IMR-90 (cell line): ENCODE results near the gene SH3BP4. TPM values are rescaled to one million over a fixed set of nuclear protein-coding genes. Genes with fewer than 3 reads are reported as not detected.

Experiments
- ATAC-seq: fragments of 200-7000 bp; cut with Tn5 transposase; 2 replicates; pipeline ENCODE4 v1.9.1; 2020; ENCODE audit warnings: low read depth, mild to moderate bottlenecking, moderate library complexity
- BruUV-seq: library from RNA; stranded (reverse); fragments of 400-500 nt; replicated peaks from 2 replicates; lab custom pipeline; 2021; lab: Mats Ljungman, UMichigan
- CTCF ChIA-PET: fragments of 300-600 bp; formaldehyde crosslinking; extraction: SDS; loops from one replicate; lab custom pipeline; 2021; ENCODE audit warnings: antibody characterized with exemption; lab: Yijun Ruan, JAX
- POLR2A ChIA-PET: fragments of 300-600 bp; sonication (Branson Sonifier 250); formaldehyde crosslinking; loops from one replicate; lab custom pipeline; 2022; ENCODE audit warnings: antibody characterized with exemption; ENCODE audit not compliant: unreplicated experiment; lab: Charles Lee
- DNase-seq: peaks from one replicate; pipeline ENCODE4 v3.0.0; 2013
- H2AFZ ChIP-seq: replicated peaks from 2 replicates; pipeline ENCODE3; 2013; ENCODE audit warnings: low read length, mild to moderate bottlenecking; ENCODE audit not compliant: poor library complexity
- H2AK5ac ChIP-seq: 2 replicates; pipeline ENCODE4 v1.6.1; 2013; ENCODE audit warnings: low read depth, low read length, inconsistent platforms
- H2AK9ac ChIP-seq: replicated peaks from 2 replicates; pipeline ENCODE3; 2013; ENCODE audit warnings: mild to moderate bottlenecking, low read depth, low read length, moderate library complexity; ENCODE audit not compliant: poor library complexity
- H2BK120ac ChIP-seq: 2 replicates; pipeline ENCODE4 v1.6.1; 2013; ENCODE audit warnings: low read depth, low read length, inconsistent platforms
- H2BK15ac ChIP-seq: 3 replicates; pipeline ENCODE4 v1.6.1; 2013; ENCODE audit warnings: low read depth, low read length, inconsistent platforms
- H2BK20ac ChIP-seq: 2 replicates; pipeline ENCODE4 v1.6.1; 2013; ENCODE audit warnings: low read depth, mild to moderate bottlenecking, inconsistent platforms, low read length, moderate library complexity
- H2BK5ac ChIP-seq: 2 replicates; pipeline ENCODE4 v1.6.1; 2013; ENCODE audit warnings: mild to moderate bottlenecking, low read depth, low read length, inconsistent platforms; ENCODE audit not compliant: poor library complexity, severe bottlenecking
- H3K14ac ChIP-seq: replicated peaks from 2 replicates; pipeline ENCODE4 v1.6.1; 2013; ENCODE audit warnings: low read depth, low read length, inconsistent platforms
- H3K18ac ChIP-seq: 2 replicates; pipeline ENCODE4 v1.6.1; 2013; ENCODE audit warnings: low read depth, low read length, control low read depth
- H3K23ac ChIP-seq: 2 replicates; pipeline ENCODE4 v1.6.1; 2013; ENCODE audit warnings: low read depth, low read length, inconsistent platforms
- H3K27ac ChIP-seq: 2 replicates; pipeline ENCODE4 v1.5.1; 2013; ENCODE audit warnings: mild to moderate bottlenecking, control low read depth, low read length; ENCODE audit not compliant: insufficient read depth
- H3K27me3 ChIP-seq: 2 replicates; pipeline ENCODE4 v1.6.1; 2013; ENCODE audit warnings: low read length; ENCODE audit not compliant: control insufficient read depth, insufficient read depth
- H3K36me3 ChIP-seq: 2 replicates; pipeline ENCODE4 v1.6.1; 2013; ENCODE audit warnings: low read length, mixed read lengths; ENCODE audit not compliant: control insufficient read depth, insufficient read depth
- H3K4ac ChIP-seq: 2 replicates; pipeline ENCODE4 v1.6.1; 2013; ENCODE audit warnings: low read depth, low read length, inconsistent platforms
- H3K4me1 ChIP-seq: 2 replicates; pipeline ENCODE4 v1.6.1; 2013; ENCODE audit warnings: low read length, mixed read lengths; ENCODE audit not compliant: control insufficient read depth, insufficient read depth
- H3K4me2 ChIP-seq: 2 replicates; pipeline ENCODE4 v1.6.1; 2013; ENCODE audit warnings: low read depth, mild to moderate bottlenecking, control low read depth, low read length, moderate library complexity
- H3K4me3 ChIP-seq: 2 replicates; pipeline ENCODE4 v1.5.1; 2013; ENCODE audit warnings: low read depth, mild to moderate bottlenecking, control low read depth, low read length, moderate library complexity; ENCODE audit not compliant: insufficient read depth
- H3K56ac ChIP-seq: 2 replicates; pipeline ENCODE4 v1.6.1; 2013; ENCODE audit warnings: low read length, inconsistent platforms; ENCODE audit not compliant: insufficient read depth; ENCODE audit errors: extremely low read depth
- H3K79me1 ChIP-seq, 2 experiments: 2 replicates each; pipeline ENCODE4 v1.6.1; 2013; ENCODE audit warnings: low read length in 2 of 2, inconsistent platforms in 1 of 2, low read depth in 1 of 2
- H3K9ac ChIP-seq: 2 replicates; pipeline ENCODE4 v1.6.1; 2013; ENCODE audit warnings: low read depth, low read length, control low read depth
- H3K9me1 ChIP-seq: 2 replicates; pipeline ENCODE4 v1.6.1; 2013; ENCODE audit warnings: low read length, inconsistent platforms; ENCODE audit not compliant: insufficient read depth
- H3K9me3 ChIP-seq: 2 replicates; pipeline ENCODE4 v1.6.1; 2013; ENCODE audit warnings: low read length; ENCODE audit not compliant: control insufficient read depth, insufficient read depth
- H4K20me1 ChIP-seq: 2 replicates; pipeline ENCODE4 v1.6.1; 2013; ENCODE audit warnings: low read length, inconsistent platforms; ENCODE audit not compliant: insufficient read depth
- H4K5ac ChIP-seq: 2 replicates; pipeline ENCODE4 v1.6.1; 2013; ENCODE audit warnings: mild to moderate bottlenecking, low read depth, low read length, control low read depth
- H4K8ac ChIP-seq, 2 experiments: 2 replicates each; pipeline ENCODE4 v1.6.1; 2013; ENCODE audit warnings: low read depth in 2 of 2, low read length in 2 of 2, control low read depth in 1 of 2, inconsistent platforms in 1 of 2
- H4K91ac ChIP-seq: 2 replicates; pipeline ENCODE4 v1.6.1; 2013; ENCODE audit warnings: low read depth, low read length, inconsistent platforms; ENCODE audit not compliant: insufficient read depth
- BHLHE40 ChIP-seq: fragments of 150-350 bp; IDR thresholded peaks from 2 replicates; pipeline ENCODE4 v1.6.1; 2016; ENCODE audit warnings: mild to moderate bottlenecking, low read depth, low read length
- CEBPB ChIP-seq: IDR thresholded peaks from 2 replicates; pipeline ENCODE4 v1.6.1; 2012; ENCODE audit warnings: low read depth, low read length, improper control_type of control experiment
- MAFK ChIP-seq: IDR thresholded peaks from 2 replicates; pipeline ENCODE4 v1.6.1; 2012; ENCODE audit warnings: low read depth, low read length, improper control_type of control experiment
- NFE2L2 ChIP-seq: fragments of 150-350 bp; IDR thresholded peaks from 2 replicates; pipeline ENCODE4 v1.6.1; 2016; ENCODE audit warnings: low read depth, mild to moderate bottlenecking, low read length
- RAD21 ChIP-seq: IDR thresholded peaks from 2 replicates; pipeline ENCODE4 v1.6.1; 2012; ENCODE audit warnings: low read length, improper control_type of control experiment
- WGBS, 2 experiments: methylation state at CpG; one replicate each; pipeline versions ENCODE4 v1.1.5 to v1.1.7; 2013; ENCODE audit warnings: missing lambda C conversion rate in 2 of 2; ENCODE audit not compliant: insufficient read length in 1 of 2; ENCODE audit errors: extremely low coverage in 2 of 2; 5-methylcytosine and 5-hydroxymethylcytosine counted together
- dilution Hi-C: fragments of 300-500 bp; cut with HindIII; formaldehyde crosslinking; loops from one replicate; pipeline ENCODE4 v1.14.3; 2018; ENCODE audit warnings: low sequenced_read_pairs; ENCODE audit not compliant: unreplicated experiment
- in situ Hi-C: fragments of 300-500 bp; cut with MboI; formaldehyde crosslinking; loops from 3 replicates; pipeline ENCODE4 v1.14.3; 2019; ENCODE audit warnings: low sequenced_read_pairs, inconsistent platforms, mixed read lengths
- intact Hi-C: fragments of 100-400 bp; cut with micrococcal nuclease; formaldehyde crosslinking; loops from 2 replicates; pipeline ENCODE4 v1.10.0; 2022
- polyA plus RNA-seq, 3 experiments: library from polyadenylated mRNA; depleted of rRNA; stranded (reverse); fragments of >200 nt; gene quantifications; 2 replicates each; pipeline ENCODE4 v1.2.3, GENCODE V29; 2012; ENCODE audit warnings: low replicate concordance in 1 of 3
- total RNA-seq: library from RNA; depleted of rRNA; stranded (reverse); fragments of >200 nt; gene quantifications from 2 replicates; pipeline ENCODE4 v1.2.3, GENCODE V29; 2012

Gene SH3BP4
- total and polyA plus RNA-seq, 2 of the 4 experiments (the other 2 are of a cell fraction): 104 to 122 TPM

GRCh38 chr2:235078182-235078581 lies 126.4 kb downstream of the SH3BP4 start:
- ATAC-seq: no peak
- H3K9me1 ChIP-seq: peaks cover 8% of the 10 kb centered on the region
- no peaks in the 10 kb centered on the region for H3K36me3 ChIP-seq

More at GRCh38 chr2:235078182-235078581, 126.4 kb downstream of the SH3BP4 start:
- H3K14ac ChIP-seq: 0 out of 2 replicates have a peak overlapping the region, but pooled peaks have one; percentile 37
- H3K18ac ChIP-seq: no peak overlapping the region
- H2BK120ac ChIP-seq: peak overlapping the region; percentile 2; the same call in 1 of the 2 replicates
- no peak for TF ChIP-seq MAFK
- no peak for TF ChIP-seq BHLHE40
- TF ChIP-seq CEBPB: 0 out of 2 replicates have a peak, but pooled peaks have one; percentile 35
- no peak for TF ChIP-seq RAD21
- no peak for TF ChIP-seq NFE2L2
- peaks cover 5% of the 10 kb centered on the region; the same call in 1 of the 2 replicates for H3K4me1 ChIP-seq
- no peak overlapping the region for H4K8ac ChIP-seq
- no peak overlapping the region for H3K27ac ChIP-seq
- no peak overlapping the region for H4K5ac ChIP-seq
- BruUV-seq: no TSS peak
- no peak overlapping the region for H2BK5ac ChIP-seq
- H2BK20ac ChIP-seq: no peak overlapping the region
- ChIA-PET CTCF (interaction anchor here (0.6 kb wide), 1 partner anchor 63 kb away, joined by 5 read pairs; no protein-coding TSS in a partner anchor), POLR2A (no interaction called here)
- in situ Hi-C loops: no loop called here
- H3K9me3 ChIP-seq: no peaks in the 10 kb centered on the region
- WGBS, 2 experiments: no CpG with 5 or more reads among the region's 4 CpGs
- H3K79me1 ChIP-seq: 0 out of 4 replicates have a peak, but pooled peaks cover 0 to 3% of the 10 kb centered on the region in 2 experiments
- no peak overlapping the region for H3K9ac ChIP-seq
- H3K27me3 ChIP-seq: no peaks in the 10 kb centered on the region
- no peak overlapping the region for H2AK9ac ChIP-seq
- intact Hi-C loops: no loop called here
- no peaks in the 10 kb centered on the region for H4K20me1 ChIP-seq
- H3K4me3 ChIP-seq: no peak overlapping the region
- H3K23ac ChIP-seq: no peak overlapping the region
- DNase-seq: no peak
- H3K56ac ChIP-seq: no peak overlapping the region
- no peak overlapping the region for H2AFZ ChIP-seq
- H3K4ac ChIP-seq: no peak overlapping the region
- H4K91ac ChIP-seq: no peak overlapping the region
- peak overlapping the region; percentile 75; the same call in 1 of the 2 replicates for H2AK5ac ChIP-seq
- H2BK15ac ChIP-seq: 0 out of 3 replicates have a peak overlapping the region, but pooled peaks have one; percentile 48
- H3K4me2 ChIP-seq: no peak overlapping the region
- dilution Hi-C loops: no loop called here
